BLaER1 (cell line): ENCODE results near the gene TSPYL2.

Experiments used
- H3K27ac ChIP-seq: shearing (Covaris generic); formaldehyde crosslinking; 2 replicates; pipeline ENCODE4 v1.8.1; 2022
- H3K27me3 ChIP-seq: shearing (Covaris generic); formaldehyde crosslinking; 2 replicates; pipeline ENCODE4 v1.8.1; 2022
- H3K36me3 ChIP-seq: shearing (Covaris generic); formaldehyde crosslinking; 2 replicates; pipeline ENCODE4 v1.8.1; 2022
- H3K4me1 ChIP-seq: shearing (Covaris generic); formaldehyde crosslinking; 2 replicates; pipeline ENCODE4 v1.8.1; 2022
- H3K4me2 ChIP-seq: shearing (Covaris generic); formaldehyde crosslinking; 2 replicates; pipeline ENCODE4 v1.8.1; 2022
- H3K4me3 ChIP-seq: shearing (Covaris generic); formaldehyde crosslinking; 2 replicates; pipeline ENCODE4 v1.8.1; 2022
- H3K9ac ChIP-seq: shearing (Covaris generic); formaldehyde crosslinking; 2 replicates; pipeline ENCODE4 v1.8.1; 2022
- H3K9me3 ChIP-seq: shearing (Covaris generic); formaldehyde crosslinking; 2 replicates; pipeline ENCODE4 v1.8.1; 2022
- H4K20me1 ChIP-seq: shearing (Covaris generic); formaldehyde crosslinking; 2 replicates; pipeline ENCODE4 v1.8.1; 2022
- Cebpa-rat ChIP-seq: shearing (Covaris generic); IDR thresholded peaks from 2 replicates; pipeline ENCODE4 v1.8.1; 2022

The TSPYL2 gene

GRCh38 chrX:53077207-53078197, 4.7 kb upstream of the TSPYL2 start:
- Histone ChIP-seq H4K20me1 (peaks cover 5% of the 10 kb centered on the region; the same call in 1 of the 2 replicates), H3K4me2 (no peak overlapping the region), H3K9me3 (0 out of 2 replicates have a peak, but pooled peaks cover 6% of the 10 kb centered on the region), H3K9ac (no peak overlapping the region), H3K27ac (no peak overlapping the region), H3K36me3 (peaks cover 12% of the 10 kb centered on the region; the same call in 1 of the 2 replicates), H3K4me3 (no peak overlapping the region), H3K27me3 (peaks cover 26% of the 10 kb centered on the region; the same call in 1 of the 2 replicates), H3K4me1 (peaks cover 15% of the 10 kb centered on the region)
- no peak for TF ChIP-seq Cebpa-rat

- no peak overlapping the region for H3K4me3 ChIP-seq
- peaks cover 13% of the 10 kb centered on the region; the same call in 1 of the 2 replicates for H3K36me3 ChIP-seq
- no peak overlapping the region for H3K27ac ChIP-seq
- H3K4me1 ChIP-seq, result peaks cover 15% of the 10 kb centered on the region
- no peak for TF ChIP-seq Cebpa-rat
- peaks cover 19% of the 10 kb centered on the region for H4K20me1 ChIP-seq
- no peak overlapping the region for H3K4me2 ChIP-seq
- H3K27me3 ChIP-seq, result peaks cover 29% of the 10 kb centered on the region; the same call in 1 of the 2 replicates
- no peak overlapping the region for H3K9ac ChIP-seq
- 0 out of 2 replicates have a peak, but pooled peaks cover 6% of the 10 kb centered on the region for H3K9me3 ChIP-seq
Measured at GRCh38 chrX:53078943-53079342, 3.2 kb upstream of the TSPYL2 start.

- peak overlapping the region; percentile 60 for H3K27ac ChIP-seq
- no peak overlapping the region for H3K4me3 ChIP-seq
- H4K20me1 ChIP-seq, result peaks cover 30% of the 10 kb centered on the region
- 0 out of 2 replicates have a peak, but pooled peaks cover 6% of the 10 kb centered on the region for H3K9me3 ChIP-seq
- peak overlapping the region; percentile 50; the same call in 1 of the 2 replicates for H3K9ac ChIP-seq
- H3K36me3 ChIP-seq, result peaks cover 29% of the 10 kb centered on the region
- peaks cover 38% of the 10 kb centered on the region for H3K27me3 ChIP-seq
- peaks cover 20% of the 10 kb centered on the region for H3K4me1 ChIP-seq
- no peak for TF ChIP-seq Cebpa-rat
- H3K4me2 ChIP-seq, result peak overlapping the region; percentile 50
Measured at GRCh38 chrX:53080628-53081580, 1.3 kb upstream of the TSPYL2 start.

GRCh38 chrX:53082773-53083616, 828 bp downstream of the TSPYL2 start:
- 0 out of 2 replicates have a peak, but pooled peaks cover 6% of the 10 kb centered on the region for H3K9me3 ChIP-seq
- TF ChIP-seq Cebpa-rat, result no peak
- H3K9ac ChIP-seq, result peak overlapping the region; percentile 83
- peak overlapping the region; percentile 79 for H3K4me3 ChIP-seq
- peak overlapping the region; percentile 72 for H3K27ac ChIP-seq
- peaks cover 20% of the 10 kb centered on the region for H3K4me1 ChIP-seq
- H3K27me3 ChIP-seq, result peaks cover 55% of the 10 kb centered on the region
- H3K4me2 ChIP-seq, result peak overlapping the region; percentile 78
- peaks cover 37% of the 10 kb centered on the region for H4K20me1 ChIP-seq
- peaks cover 26% of the 10 kb centered on the region for H3K36me3 ChIP-seq

- 0 out of 2 replicates have a peak, but pooled peaks cover 6% of the 10 kb centered on the region for H3K9me3 ChIP-seq
- H3K36me3 ChIP-seq, result peaks cover 35% of the 10 kb centered on the region
Measured at GRCh38 chrX:53084043-53084570, 1.9 kb downstream of the TSPYL2 start.

GRCh38 chrX:53084863-53085262, 2.7 kb downstream of the TSPYL2 start:
- no peak overlapping the region for H3K27ac ChIP-seq
- TF ChIP-seq Cebpa-rat, result no peak
- H3K9me3 ChIP-seq, result 0 out of 2 replicates have a peak, but pooled peaks cover 6% of the 10 kb centered on the region
- peaks cover 20% of the 10 kb centered on the region for H3K4me1 ChIP-seq
- no peak overlapping the region for H3K4me2 ChIP-seq
- H3K4me3 ChIP-seq, result no peak overlapping the region
- H3K9ac ChIP-seq, result no peak overlapping the region
- H4K20me1 ChIP-seq, result peaks cover 46% of the 10 kb centered on the region
- H3K36me3 ChIP-seq, result peaks cover 35% of the 10 kb centered on the region
- peaks cover 52% of the 10 kb centered on the region for H3K27me3 ChIP-seq

More at GRCh38 chrX:53084043-53084570, 1.9 kb downstream of the TSPYL2 start:
- Histone ChIP-seq H3K4me1 (peaks cover 20% of the 10 kb centered on the region), H3K27me3 (peaks cover 56% of the 10 kb centered on the region), H3K4me3 (0 out of 2 replicates have a peak overlapping the region, but pooled peaks have one; percentile 79), H3K27ac (no peak overlapping the region), H4K20me1 (peaks cover 46% of the 10 kb centered on the region), H3K9ac (no peak overlapping the region), H3K4me2 (peak overlapping the region; percentile 78)
- no peak for TF ChIP-seq Cebpa-rat

GRCh38 chrX:53085661-53086229, 3.6 kb downstream of the TSPYL2 start:
- peaks cover 16% of the 10 kb centered on the region for H3K4me1 ChIP-seq
- H3K9ac ChIP-seq, result no peak overlapping the region
- H3K4me2 ChIP-seq, result no peak overlapping the region
- peaks cover 35% of the 10 kb centered on the region for H3K36me3 ChIP-seq
- 0 out of 2 replicates have a peak, but pooled peaks cover 6% of the 10 kb centered on the region for H3K9me3 ChIP-seq
- peaks cover 50% of the 10 kb centered on the region for H3K27me3 ChIP-seq
- H3K27ac ChIP-seq, result no peak overlapping the region
- peaks cover 46% of the 10 kb centered on the region for H4K20me1 ChIP-seq
- H3K4me3 ChIP-seq, result no peak overlapping the region
- TF ChIP-seq Cebpa-rat, result no peak

GRCh38 chrX:53086464-53086863, 4.3 kb downstream of the TSPYL2 start:
- H3K27me3 ChIP-seq, result peaks cover 57% of the 10 kb centered on the region
- H4K20me1 ChIP-seq, result peaks cover 46% of the 10 kb centered on the region

More at GRCh38 chrX:53086464-53086863, 4.3 kb downstream of the TSPYL2 start:
- TF ChIP-seq Cebpa-rat, result no peak
- Histone ChIP-seq H3K9ac (no peak overlapping the region), H3K4me1 (peaks cover 15% of the 10 kb centered on the region), H3K9me3 (0 out of 2 replicates have a peak, but pooled peaks cover 6% of the 10 kb centered on the region), H3K4me3 (no peak overlapping the region), H3K36me3 (peaks cover 35% of the 10 kb centered on the region), H3K27ac (no peak overlapping the region), H3K4me2 (no peak overlapping the region)
